ENCODE results near the gene KHDRBS2.

GRCh38 chr6:61901748-61902147 is 384.3 kb downstream of the KHDRBS2 start:
- TF ChIP-seq SIN3A (IDR thresholded peaks at IDR 0.05; ENCODE audit: borderline replicate concordance, insufficient read depth, low read length) (no peak), POLR2AphosphoS5 (IDR thresholded peaks at IDR 0.05; ENCODE audit: low read depth, low read length) (no peak)

Measured in PFSK-1 (cell line).